ENCODE data around the gene OPN1LW. TPM values are rescaled to one million over a fixed set of nuclear protein-coding genes. Genes with fewer than 3 reads are reported as not detected.
"Not testable (repeated sequence)": the region's sequence is repeated elsewhere in the genome, so short reads cannot be mapped to it uniquely, and the experiment has no call there.

OPN1LW gene
- total RNA-seq = not detected in 2 replicates
- long read RNA-seq = 0 reads

GRCh38 chrX:154144010-154144409, at the start of gene OPN1LW:
Gene OPN1LW, plus strand, starts transcription at chrX:154144243. Its CDS starts 41 bp downstream, at chrX:154144284.
- H3K36me3 Mint-ChIP-seq (ENCODE audit: low read depth); H3K4me1 Mint-ChIP-seq; H3K27ac Mint-ChIP-seq (ENCODE audit: unreplicated experiment); H3K27me3 Mint-ChIP-seq (ENCODE audit: low read depth); H3K4me3 Mint-ChIP-seq; H3K9me3 Mint-ChIP-seq; DNase-seq (ENCODE audit: low read depth, low spot score): not testable (repeated sequence)

DNA sequence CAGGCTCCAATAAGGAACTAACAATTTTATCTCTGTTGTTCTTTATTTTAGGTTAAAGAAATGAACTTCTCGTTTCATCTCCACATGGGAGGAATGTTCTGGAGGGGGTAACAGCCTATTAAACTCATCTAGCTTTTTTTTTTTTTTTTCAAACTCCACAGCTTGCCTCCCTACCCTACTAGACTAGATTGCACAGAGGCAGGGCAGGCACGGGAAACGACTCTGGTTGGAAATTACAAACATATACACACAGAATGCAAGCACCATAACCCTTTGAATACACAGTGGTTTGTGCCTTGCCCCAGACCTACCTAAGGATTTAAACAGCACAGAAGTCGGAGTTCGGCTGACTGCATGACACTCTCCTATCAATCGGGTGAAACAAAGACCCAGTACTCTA, 49.2 kb upstream of the OPN1LW start:
- no peak for DNase-seq (ENCODE audit: low read depth, low spot score)
- H3K4me1 Mint-ChIP-seq = peaks cover 57% of the 10 kb centered on the region
- peak overlapping the region; percentile 86 for H3K4me3 Mint-ChIP-seq
- H3K36me3 Mint-ChIP-seq (ENCODE audit: low read depth) = no peaks in the 10 kb centered on the region
- TF ChIP-seq, protein P1, sequence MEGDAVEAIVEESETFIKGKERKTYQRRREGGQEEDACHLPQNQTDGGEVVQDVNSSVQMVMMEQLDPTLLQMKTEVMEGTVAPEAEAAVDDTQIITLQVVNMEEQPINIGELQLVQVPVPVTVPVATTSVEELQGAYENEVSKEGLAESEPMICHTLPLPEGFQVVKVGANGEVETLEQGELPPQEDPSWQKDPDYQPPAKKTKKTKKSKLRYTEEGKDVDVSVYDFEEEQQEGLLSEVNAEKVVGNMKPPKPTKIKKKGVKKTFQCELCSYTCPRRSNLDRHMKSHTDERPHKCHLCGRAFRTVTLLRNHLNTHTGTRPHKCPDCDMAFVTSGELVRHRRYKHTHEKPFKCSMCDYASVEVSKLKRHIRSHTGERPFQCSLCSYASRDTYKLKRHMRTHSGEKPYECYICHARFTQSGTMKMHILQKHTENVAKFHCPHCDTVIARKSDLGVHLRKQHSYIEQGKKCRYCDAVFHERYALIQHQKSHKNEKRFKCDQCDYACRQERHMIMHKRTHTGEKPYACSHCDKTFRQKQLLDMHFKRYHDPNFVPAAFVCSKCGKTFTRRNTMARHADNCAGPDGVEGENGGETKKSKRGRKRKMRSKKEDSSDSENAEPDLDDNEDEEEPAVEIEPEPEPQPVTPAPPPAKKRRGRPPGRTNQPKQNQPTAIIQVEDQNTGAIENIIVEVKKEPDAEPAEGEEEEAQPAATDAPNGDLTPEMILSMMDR (conservative IDR thresholded peaks at IDR 0.05) = no peak
- peaks cover 6% of the 10 kb centered on the region for H3K9me3 Mint-ChIP-seq
- no peak overlapping the region for H3K27ac Mint-ChIP-seq (ENCODE audit: unreplicated experiment)
- no peaks in the 10 kb centered on the region for H3K27me3 Mint-ChIP-seq (ENCODE audit: low read depth)

DNA sequence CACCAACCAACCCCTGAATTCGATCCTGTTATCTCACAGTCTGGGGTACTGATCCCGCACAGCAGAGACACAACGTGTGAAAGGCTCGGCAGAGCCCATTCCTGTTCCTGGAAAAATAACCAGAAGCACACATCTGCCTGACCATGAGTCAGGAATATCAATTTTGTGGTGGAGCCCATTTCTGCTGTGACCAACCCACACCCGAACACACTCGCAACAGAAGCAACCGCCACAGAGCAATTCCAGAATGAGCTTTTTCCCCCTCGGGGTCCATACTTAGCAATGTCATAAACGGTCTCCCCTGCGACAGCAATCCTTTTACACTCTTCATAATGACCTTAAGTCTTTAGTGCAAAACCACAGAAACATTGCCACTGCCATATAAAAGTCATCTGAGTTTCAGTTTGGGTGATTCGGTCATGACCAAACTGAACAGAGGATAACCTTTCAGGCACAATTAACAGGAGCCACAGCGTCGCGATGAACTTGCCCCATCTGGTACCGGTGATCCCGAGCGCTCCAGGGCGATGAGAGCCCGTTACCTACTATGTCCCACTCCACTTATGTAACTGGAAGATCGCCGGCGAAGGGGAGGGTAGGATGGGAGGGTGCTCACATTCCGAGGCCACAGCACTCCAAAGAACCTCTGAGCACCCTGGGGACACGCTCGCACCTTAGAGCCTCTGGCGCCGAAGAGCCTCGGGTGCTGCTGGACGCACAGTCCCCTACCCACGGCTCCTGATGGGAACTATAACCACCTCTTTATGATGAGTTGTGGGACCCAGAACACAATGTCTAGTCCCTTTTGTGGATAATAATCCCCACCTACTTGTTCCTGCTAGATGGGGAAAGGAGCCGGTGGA, 47.7 kb upstream of the OPN1LW start:
- peak overlapping the region; percentile 86 for H3K4me3 Mint-ChIP-seq
- H3K27me3 Mint-ChIP-seq (ENCODE audit: low read depth) = no peaks in the 10 kb centered on the region
- peak overlapping the region; percentile 30 for H3K27ac Mint-ChIP-seq (ENCODE audit: unreplicated experiment)
- H3K9me3 Mint-ChIP-seq = peaks cover 6% of the 10 kb centered on the region
- DNase-seq (ENCODE audit: low read depth, low spot score) = no peak
- TF ChIP-seq, protein P1 (conservative IDR thresholded peaks at IDR 0.05) = no peak
- peaks cover 48% of the 10 kb centered on the region for H3K4me1 Mint-ChIP-seq
- no peaks in the 10 kb centered on the region for H3K36me3 Mint-ChIP-seq (ENCODE audit: low read depth)

- H3K4me3 Mint-ChIP-seq = peak overlapping the region; percentile 86
- DNase-seq (ENCODE audit: low read depth, low spot score) = peak; percentile 55
- no peak overlapping the region for H3K27ac Mint-ChIP-seq (ENCODE audit: unreplicated experiment)
- H3K27me3 Mint-ChIP-seq (ENCODE audit: low read depth) = no peaks in the 10 kb centered on the region
- TF ChIP-seq, protein P1 (conservative IDR thresholded peaks at IDR 0.05) = no peak
- peaks cover 2% of the 10 kb centered on the region for H3K36me3 Mint-ChIP-seq (ENCODE audit: low read depth)
- peaks cover 6% of the 10 kb centered on the region for H3K9me3 Mint-ChIP-seq
- peaks cover 47% of the 10 kb centered on the region for H3K4me1 Mint-ChIP-seq
Observed at GRCh38 chrX:154097003-154097588, 46.9 kb upstream of the OPN1LW start.

- peaks cover 3% of the 10 kb centered on the region for H3K36me3 Mint-ChIP-seq (ENCODE audit: low read depth)
- H3K27me3 Mint-ChIP-seq (ENCODE audit: low read depth) = no peaks in the 10 kb centered on the region
- peaks cover 39% of the 10 kb centered on the region for H3K4me1 Mint-ChIP-seq
- peak within 1 kb of the TSS; percentile 23 for H3K27ac Mint-ChIP-seq (ENCODE audit: unreplicated experiment)
- peaks cover 8% of the 10 kb centered on the region for H3K9me3 Mint-ChIP-seq
- peak within 1 kb of the TSS; percentile 87 for H3K4me3 Mint-ChIP-seq
- DNase-seq (ENCODE audit: low read depth, low spot score) = peak; percentile 81
- TF ChIP-seq, protein P1 (conservative IDR thresholded peaks at IDR 0.05) = no peak
Observed at GRCh38 chrX:154097589-154098541, 46.2 kb upstream of the OPN1LW start, which contains the start of gene MECP2. Gene MECP2, minus strand, starts transcription at chrX:154097717.

Measured in neural crest cell (in vitro differentiated cells).